Suppressor macrophage treated with lipopolysaccharide for 4 hours (primary cell): ENCODE data around the gene CEBPA.

ENCODE experiments used
- DNase-seq: peaks from one replicate; pipeline ENCODE4 v3.0.0-alpha.2; 2020

Gene CEBPA

GRCh38 chr19:33302175-33302973 lies at the start of gene CEBPA:
TSS of gene CEBPA (minus strand) at chr19:33302534. CDS start at chr19:33302414, 120 bp downstream.
- peak; percentile 96 for DNase-seq

DNA sequence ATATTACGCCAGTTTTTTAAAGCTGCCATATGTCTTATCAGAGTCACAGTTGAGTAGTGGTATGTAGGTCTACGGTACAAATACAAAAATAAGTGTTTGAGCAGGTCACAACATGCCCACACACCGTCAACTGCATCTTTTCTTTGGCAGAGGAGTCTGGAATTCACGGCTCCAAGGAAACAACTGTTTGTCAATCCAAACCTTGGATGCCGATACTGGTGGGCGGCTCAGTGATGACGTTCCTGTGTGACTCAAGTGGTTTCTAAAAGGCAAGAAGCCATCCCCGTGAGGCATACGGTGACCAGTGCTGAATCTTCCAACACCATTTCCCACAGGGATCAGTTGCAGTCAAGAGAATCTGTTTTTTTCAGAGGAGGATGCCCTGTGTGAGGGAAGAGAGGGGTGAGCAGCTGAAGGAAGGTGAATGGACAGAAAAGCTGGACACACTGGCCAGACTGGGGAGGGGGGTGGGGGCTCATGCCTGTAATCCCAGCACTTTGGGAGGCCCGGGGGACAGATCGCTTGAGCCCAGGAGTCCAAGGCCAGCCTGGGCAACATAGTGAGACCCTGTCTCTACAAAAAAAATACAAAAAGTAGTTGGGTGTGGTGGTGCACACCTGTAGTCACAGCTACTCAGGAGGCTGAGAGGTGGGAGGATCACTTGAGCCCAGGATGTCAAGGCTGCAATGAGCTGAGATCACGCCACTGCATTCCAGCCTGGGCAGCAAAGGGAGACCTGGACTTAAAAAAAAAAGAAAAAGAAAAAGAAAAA lies 48.4 kb upstream of the CEBPA start:
- no peak for DNase-seq

GRCh38 chr19:33349319-33350289 lies 47.3 kb upstream of the CEBPA start:
- DNase-seq, result no peak

- no peak for DNase-seq
Observed at GRCh38 chr19:33348301-33349010, 46.1 kb upstream of the CEBPA start.

- no peak for DNase-seq
Observed at GRCh38 chr19:33347300-33347699, 45.0 kb upstream of the CEBPA start.

DNA sequence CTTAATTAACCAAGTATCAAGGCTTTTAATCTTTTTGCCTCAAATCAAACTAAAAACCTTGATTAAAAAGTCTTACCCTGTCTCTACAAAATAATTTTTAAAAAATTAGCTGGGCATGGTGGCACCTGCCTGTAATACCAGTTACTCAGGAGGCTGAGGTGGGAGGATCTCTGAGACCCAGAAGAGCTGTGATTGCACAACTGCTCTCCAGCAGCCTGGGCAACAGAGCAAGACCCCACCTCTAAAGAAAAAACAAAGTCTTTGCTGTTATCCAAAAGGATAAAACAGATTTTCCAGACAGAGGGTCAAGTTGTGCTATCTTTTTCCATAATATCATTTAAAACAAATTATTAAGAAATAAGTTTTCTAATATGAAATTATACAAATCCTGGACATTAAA lies 44.3 kb upstream of the CEBPA start:
- no peak for DNase-seq

GRCh38 chr19:33345163-33345562 lies 42.8 kb upstream of the CEBPA start:
- DNase-seq, result no peak

GRCh38 chr19:33344573-33344925 lies 42.2 kb upstream of the CEBPA start:
- no peak for DNase-seq

DNA sequence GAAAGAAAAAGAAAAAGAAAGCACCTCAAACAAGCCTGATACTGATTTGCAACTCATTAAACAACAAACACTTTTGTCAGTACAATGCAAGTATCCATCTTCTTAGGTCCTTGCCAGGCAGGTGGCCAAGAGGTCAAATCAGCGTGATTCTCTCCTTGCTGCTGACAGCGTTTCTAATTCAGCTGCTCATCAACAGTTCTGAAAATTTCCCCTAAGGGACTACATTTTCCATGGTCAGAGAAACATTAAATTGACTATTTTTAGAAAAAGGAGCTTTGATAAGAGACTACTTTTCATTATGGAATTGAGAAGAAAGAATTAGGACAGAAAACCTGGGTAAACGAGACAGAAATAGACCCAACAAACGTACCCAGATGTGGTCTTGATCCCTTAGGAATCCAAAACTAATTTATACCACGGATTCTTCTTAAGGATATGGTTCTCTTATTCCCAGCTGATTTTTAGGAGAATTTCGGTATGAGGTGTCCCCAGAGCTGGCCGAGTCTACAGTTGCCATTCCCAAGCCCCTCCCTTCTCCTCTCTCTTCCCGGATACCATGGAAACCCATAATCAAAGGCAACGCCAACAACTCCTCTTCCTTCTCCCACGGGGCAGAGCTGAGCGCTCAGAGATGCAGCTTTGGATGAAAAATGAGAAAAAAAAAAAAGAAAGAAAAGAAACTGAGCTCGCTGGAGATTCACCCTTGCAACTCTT lies 41.7 kb upstream of the CEBPA start:
- DNase-seq, result no peak

DNA sequence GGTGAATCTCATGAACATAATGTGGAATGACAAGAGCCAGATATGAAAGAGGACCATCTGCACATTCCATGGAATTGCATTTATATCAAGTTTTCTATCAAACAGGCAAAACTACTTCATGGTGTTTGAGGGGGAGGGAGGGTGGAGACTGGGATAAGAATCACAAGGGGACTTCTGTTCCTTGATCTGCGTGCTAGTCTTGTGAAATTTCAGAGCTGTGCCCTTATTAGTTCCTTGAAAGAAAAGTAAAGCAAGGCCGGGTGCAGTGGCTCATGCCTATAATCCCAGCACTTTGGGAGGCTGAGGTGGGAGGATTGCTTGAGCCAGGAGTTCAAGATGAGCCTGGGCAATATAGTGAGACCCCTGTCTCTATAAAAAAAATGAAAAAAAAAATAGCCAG lies 41.0 kb upstream of the CEBPA start:
- no peak for DNase-seq

DNA sequence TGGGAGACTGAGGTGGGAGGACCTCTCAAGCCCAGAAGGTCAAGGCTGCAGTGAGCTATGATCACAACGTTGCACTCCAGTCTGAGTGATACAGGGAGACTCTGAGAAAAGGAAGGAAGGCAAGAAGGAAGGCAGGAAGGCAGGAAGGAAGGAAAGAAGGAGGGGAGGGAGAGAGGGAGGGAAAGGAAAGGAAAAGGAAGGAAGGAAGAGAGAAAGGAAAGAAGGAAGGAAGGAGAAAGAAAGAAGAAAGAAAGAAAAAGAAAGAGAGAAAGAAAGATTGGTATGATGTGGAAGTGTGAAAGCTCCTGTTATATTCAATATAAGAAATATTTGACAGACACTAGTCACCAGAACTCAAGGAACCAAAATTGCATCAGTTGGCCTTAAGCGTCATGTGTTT lies 38.7 kb upstream of the CEBPA start:
- no peak for DNase-seq

DNA sequence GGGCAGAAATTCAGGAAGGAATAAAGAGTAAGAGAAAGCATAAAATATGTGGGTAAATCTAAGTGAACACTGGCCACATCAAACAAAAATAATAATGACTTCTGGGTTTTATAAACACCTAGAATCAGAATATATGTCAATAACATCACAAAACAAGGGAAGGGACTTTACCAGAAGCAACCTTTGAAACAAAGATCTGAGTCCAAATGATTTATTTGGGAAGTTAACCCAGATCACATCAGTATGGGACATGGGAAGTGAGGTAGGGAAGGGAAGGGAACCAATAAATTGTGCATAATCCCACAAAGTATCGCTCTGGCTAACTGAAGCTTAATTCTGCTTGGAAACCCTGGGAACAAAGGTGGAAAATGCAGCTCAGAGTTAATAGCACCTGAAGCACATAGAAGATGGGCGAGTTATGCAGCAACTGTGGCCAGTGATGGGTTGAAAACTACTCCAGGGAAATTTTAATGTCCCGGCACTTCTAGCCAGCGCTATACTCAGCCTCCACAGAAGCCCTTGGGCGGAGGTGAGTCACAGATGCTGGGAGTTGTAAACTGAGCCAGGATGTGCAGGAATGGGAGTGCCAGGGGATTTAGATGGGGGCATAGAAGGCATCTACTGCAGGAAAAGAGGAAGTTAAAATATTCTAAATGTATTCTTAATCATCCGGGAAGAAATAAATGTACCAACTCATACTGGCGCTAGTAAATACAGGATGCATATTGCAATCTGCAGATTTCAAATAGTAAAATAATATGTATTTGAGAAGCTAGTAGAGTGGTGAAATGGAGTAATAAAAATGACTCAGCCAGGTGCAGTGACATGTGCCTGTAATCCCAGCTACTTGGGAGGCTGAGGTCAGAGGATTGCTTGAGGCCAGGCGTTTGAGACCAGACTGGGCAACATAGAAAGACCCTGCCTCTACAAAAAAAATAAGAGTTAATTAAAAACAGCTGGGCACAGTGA lies 37.0 kb upstream of the CEBPA start:
- DNase-seq, result peak; percentile 20

- DNase-seq, result no peak
Observed at GRCh38 chr19:33335446-33335845, 33.1 kb upstream of the CEBPA start.

DNA sequence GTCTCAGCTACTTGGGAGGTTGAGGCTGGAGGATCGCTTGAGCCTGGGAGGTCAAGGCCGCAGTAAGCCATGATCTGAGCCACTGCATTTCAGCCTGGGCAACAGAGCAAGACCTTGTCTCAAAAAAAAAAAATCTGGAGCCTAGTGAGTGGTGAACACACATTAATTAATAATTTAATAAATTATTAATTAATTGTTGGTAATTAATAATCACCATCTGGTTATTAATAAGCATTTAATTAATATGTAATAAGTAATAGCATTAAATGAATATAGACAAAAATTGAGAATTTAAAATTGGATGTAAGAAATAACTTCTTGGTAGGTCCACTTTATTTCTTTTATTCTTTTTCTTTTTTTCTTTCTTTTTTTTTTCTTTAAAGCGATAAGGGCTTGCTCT lies 31.9 kb upstream of the CEBPA start:
- DNase-seq, result no peak

DNA sequence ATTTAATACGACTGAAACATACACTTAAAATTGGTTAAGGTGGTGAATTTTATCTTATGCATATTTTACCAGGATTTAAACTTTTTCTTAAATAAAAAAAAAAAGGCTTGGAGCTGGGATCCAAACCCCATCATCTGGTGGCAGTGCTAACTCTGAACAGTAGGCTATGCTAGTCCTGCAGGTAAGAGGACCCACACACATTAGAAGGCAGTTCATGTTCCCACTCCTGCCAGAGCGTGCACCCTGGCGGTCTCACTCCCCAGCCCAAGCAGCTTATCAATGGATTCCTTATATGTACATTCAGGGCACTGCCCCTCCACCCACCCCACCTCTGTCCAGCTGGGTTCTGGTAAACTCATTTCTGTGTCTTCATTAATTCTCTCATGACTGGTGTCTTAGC lies 31.3 kb upstream of the CEBPA start:
- DNase-seq, result no peak

DNA sequence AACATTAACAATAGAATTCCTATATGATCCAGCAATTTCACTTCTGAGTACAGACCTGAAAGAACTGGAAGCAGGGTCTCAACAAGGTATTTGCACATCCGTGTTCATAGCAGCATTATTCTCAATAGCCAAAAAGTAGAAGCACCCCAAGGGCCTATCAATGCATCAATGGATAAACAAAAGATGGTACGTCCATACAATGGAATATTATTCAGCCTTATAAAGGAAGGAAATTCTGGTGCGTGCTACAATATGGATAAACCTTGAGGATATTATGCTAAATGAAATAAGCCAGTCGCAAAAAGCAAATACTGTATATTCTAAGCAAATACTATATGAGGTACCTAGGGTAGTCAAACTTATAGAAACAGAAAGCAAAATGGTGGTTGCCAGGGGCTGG lies 30.8 kb upstream of the CEBPA start:
- DNase-seq, result no peak

DNA sequence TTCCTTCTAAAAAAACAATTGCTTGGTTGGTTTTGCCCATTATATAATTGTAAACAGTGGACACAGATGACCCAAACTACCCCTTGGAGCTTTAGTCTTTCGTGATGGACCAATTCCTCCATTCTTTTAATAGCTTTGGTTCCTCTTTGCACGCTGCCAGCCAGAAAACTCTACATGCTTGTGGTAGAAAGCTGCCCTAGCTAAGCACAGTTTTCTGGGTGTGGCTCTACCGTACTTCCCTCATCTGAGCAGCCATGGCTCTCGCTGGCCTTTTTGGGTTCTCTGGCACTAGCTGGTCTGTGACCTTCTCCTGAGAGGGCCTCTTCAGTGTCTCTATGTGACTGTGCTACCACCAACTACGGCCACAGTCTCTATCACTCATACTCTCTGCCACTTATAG lies 29.9 kb upstream of the CEBPA start:
- peak; percentile 70 for DNase-seq

GRCh38 chr19:33329736-33330135 lies 27.4 kb upstream of the CEBPA start:
- DNase-seq, result no peak

GRCh38 chr19:33329060-33329459 lies 26.7 kb upstream of the CEBPA start:
- DNase-seq, result no peak

DNA sequence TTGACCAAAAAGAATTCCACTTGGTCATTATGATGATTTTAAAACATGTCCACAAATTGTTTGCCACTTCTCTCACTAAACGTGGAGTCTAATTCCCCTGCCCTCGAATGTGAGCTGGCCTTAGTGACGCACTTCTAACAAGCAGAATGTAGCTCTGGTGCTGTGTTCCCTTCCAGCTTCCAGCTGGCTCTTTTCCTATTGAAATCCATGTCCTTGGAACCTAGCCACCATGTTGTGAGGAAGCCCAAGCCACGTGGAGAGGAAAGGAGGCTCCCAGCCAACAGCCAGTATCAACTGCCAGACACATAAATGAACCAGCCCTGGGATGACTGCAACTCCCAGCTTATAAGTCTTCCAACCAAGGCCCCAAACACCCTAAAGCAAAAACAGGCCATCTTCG lies 23.6 kb upstream of the CEBPA start:
- DNase-seq, result no peak

DNA sequence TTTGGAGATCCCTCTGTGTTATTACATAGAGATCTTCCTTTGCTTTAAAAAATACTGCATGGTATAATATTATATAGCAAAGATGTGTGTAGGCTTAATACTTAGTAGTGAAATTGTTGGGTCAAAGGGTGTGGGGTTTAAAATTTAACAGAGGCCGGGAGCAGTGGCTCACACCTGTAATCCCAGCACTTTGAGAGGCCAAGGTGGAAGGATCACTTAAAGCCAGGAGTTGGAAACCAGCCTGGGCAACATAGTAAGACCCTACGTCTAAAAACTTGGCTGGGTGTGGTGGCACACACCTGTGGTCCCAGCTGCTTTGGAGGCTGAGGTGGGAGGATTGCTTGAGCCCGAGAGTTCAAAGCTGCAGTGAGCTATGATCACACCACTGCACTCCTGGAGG lies 22.3 kb upstream of the CEBPA start:
- no peak for DNase-seq
